ENCODE results near the gene SNAP29. TPM values are rescaled to one million over a fixed set of nuclear protein-coding genes. Genes with fewer than 3 reads are reported as not detected.
"Not testable (repeated sequence)": the region's sequence is repeated elsewhere in the genome, so short reads cannot be mapped to it uniquely, and the experiment has no call there.

SNAP29 gene
- total RNA-seq, 4 donors from 2014 or later: 13.2 to 21.5 (median 18.3) TPM

GRCh38 chr22:20833225-20833665, 25.6 kb upstream of the SNAP29 start:
- DNase-seq: no peak
- H3K4me3 ChIP-seq: no peak overlapping the region
- H3K4me1 ChIP-seq: no peaks in the 10 kb centered on the region
- no peaks in the 10 kb centered on the region for H3K27me3 ChIP-seq
- peaks cover 0 to 48% (median 0%) of the 10 kb centered on the region in 3 donors for H3K36me3 ChIP-seq
- no peaks in the 10 kb centered on the region for H3K9me3 ChIP-seq
- H3K27ac ChIP-seq: no peak overlapping the region
- TF ChIP-seq POLR2A (IDR thresholded peaks at IDR 0.05): no peak
- TF ChIP-seq, protein P1, sequence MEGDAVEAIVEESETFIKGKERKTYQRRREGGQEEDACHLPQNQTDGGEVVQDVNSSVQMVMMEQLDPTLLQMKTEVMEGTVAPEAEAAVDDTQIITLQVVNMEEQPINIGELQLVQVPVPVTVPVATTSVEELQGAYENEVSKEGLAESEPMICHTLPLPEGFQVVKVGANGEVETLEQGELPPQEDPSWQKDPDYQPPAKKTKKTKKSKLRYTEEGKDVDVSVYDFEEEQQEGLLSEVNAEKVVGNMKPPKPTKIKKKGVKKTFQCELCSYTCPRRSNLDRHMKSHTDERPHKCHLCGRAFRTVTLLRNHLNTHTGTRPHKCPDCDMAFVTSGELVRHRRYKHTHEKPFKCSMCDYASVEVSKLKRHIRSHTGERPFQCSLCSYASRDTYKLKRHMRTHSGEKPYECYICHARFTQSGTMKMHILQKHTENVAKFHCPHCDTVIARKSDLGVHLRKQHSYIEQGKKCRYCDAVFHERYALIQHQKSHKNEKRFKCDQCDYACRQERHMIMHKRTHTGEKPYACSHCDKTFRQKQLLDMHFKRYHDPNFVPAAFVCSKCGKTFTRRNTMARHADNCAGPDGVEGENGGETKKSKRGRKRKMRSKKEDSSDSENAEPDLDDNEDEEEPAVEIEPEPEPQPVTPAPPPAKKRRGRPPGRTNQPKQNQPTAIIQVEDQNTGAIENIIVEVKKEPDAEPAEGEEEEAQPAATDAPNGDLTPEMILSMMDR (IDR thresholded peaks at IDR 0.05): no peak

GRCh38 chr22:20834206-20834605, 24.6 kb upstream of the SNAP29 start:
- peaks cover 0 to 45% (median 0%) of the 10 kb centered on the region in 3 donors for H3K36me3 ChIP-seq
- H3K9me3 ChIP-seq: no peaks in the 10 kb centered on the region
- H3K27me3 ChIP-seq: no peaks in the 10 kb centered on the region
- DNase-seq: no peak
- H3K27ac ChIP-seq: no peak overlapping the region
- no peaks in the 10 kb centered on the region for H3K4me1 ChIP-seq
- no peak overlapping the region for H3K4me3 ChIP-seq
- TF ChIP-seq POLR2A (IDR thresholded peaks at IDR 0.05): no peak
- TF ChIP-seq, protein P1 (IDR thresholded peaks at IDR 0.05): no peak

DNA sequence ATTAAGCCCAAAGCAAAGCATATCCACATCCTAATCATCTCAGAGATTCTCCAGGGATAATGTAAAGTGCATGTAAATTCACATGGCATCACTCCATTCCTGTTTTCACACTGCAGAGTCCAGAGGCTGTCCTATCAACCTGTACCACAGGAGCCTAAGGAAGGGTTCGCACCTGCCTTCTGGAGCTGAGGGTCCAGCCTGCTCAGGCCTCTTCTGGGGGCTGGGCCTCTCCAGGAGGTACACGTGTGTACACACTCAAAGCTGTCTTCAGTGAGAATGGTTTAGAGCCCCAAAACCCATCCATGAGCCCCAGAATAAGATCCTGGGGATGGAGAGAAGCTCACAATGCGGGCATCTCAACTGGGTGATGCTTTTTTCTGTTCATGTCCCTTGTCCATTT, 24.1 kb upstream of the SNAP29 start:
- H3K36me3 ChIP-seq: peaks cover 0 to 45% (median 0%) of the 10 kb centered on the region in 3 donors
- H3K4me3 ChIP-seq: no peak overlapping the region
- H3K27me3 ChIP-seq: no peaks in the 10 kb centered on the region
- H3K4me1 ChIP-seq: no peaks in the 10 kb centered on the region
- DNase-seq: no peak
- no peaks in the 10 kb centered on the region for H3K9me3 ChIP-seq
- H3K27ac ChIP-seq: no peak overlapping the region
- TF ChIP-seq, protein P1 (IDR thresholded peaks at IDR 0.05): no peak
- TF ChIP-seq POLR2A (IDR thresholded peaks at IDR 0.05): no peak

- peaks cover 0 to 5% (median 0%) of the 10 kb centered on the region in 4 donors for H3K4me1 ChIP-seq
- H3K36me3 ChIP-seq: peaks cover 0 to 28% (median 0%) of the 10 kb centered on the region in 3 donors
- H3K9me3 ChIP-seq: no peaks in the 10 kb centered on the region
- H3K27ac ChIP-seq: no peak overlapping the region
- H3K27me3 ChIP-seq: no peaks in the 10 kb centered on the region
- DNase-seq: no peak
- TF ChIP-seq, protein P1 (IDR thresholded peaks at IDR 0.05): no peak
- TF ChIP-seq POLR2A (IDR thresholded peaks at IDR 0.05): no peak
- H3K4me3 ChIP-seq: no peak overlapping the region
Measured at GRCh38 chr22:20836987-20837823, 21.6 kb upstream of the SNAP29 start.

DNA sequence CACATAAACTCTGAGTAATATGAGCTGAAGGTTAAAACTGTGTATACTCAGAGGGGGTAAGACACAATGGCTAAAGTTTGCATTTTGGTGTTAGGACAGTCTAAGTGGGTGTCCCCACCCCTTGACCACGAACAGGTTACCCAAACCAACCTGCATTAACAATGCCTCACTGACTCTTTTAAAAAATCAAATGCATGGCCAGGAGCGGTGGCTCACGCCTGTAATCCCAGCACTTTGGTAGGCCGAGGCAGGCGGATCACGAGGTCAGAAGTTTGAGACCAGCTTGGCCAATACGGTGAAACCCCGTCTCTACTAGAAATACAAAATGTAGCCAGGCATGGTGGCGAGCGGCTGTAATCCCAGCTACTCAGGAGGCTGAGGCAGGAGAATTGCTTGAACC, 19.5 kb upstream of the SNAP29 start:
- not testable (repeated sequence) for H3K27me3 ChIP-seq

GRCh38 chr22:20839837-20840645, 18.8 kb upstream of the SNAP29 start:
- H3K4me1 ChIP-seq: peaks cover 0 to 5% (median 0%) of the 10 kb centered on the region in 4 donors
- no peaks in the 10 kb centered on the region for H3K36me3 ChIP-seq
- H3K27me3 ChIP-seq: no peaks in the 10 kb centered on the region
- no peak overlapping the region for H3K4me3 ChIP-seq
- no peak for DNase-seq
- H3K27ac ChIP-seq: no peak overlapping the region
- H3K9me3 ChIP-seq: no peaks in the 10 kb centered on the region
- TF ChIP-seq POLR2A (IDR thresholded peaks at IDR 0.05): no peak
- TF ChIP-seq, protein P1 (IDR thresholded peaks at IDR 0.05): no peak

More for the DNA sequence above, 19.5 kb upstream of the SNAP29 start:
- DNase-seq, H3K36me3 ChIP-seq, H3K27ac ChIP-seq, H3K4me1 ChIP-seq, H3K4me3 ChIP-seq, H3K9me3 ChIP-seq: not testable (repeated sequence)
